Measurements from ENCODE around the gene NEMP2. TPM values are rescaled to one million over a fixed set of nuclear protein-coding genes. Genes with fewer than 3 reads are reported as not detected.
"Not testable (repeated sequence)": the region's sequence is repeated elsewhere in the genome, so short reads cannot be mapped to it uniquely, and the experiment has no call there.

The NEMP2 gene
- total RNA-seq, 1 donor from 2014 or later, result 21.1 TPM

- Mint-ChIP-seq H3K27ac (peak overlapping the region; percentile 95), H3K27me3 (ENCODE audit: low read depth) (no peaks in the 10 kb centered on the region), H3K36me3 (peaks cover 20% of the 10 kb centered on the region), H3K9me3 (peaks cover 19% of the 10 kb centered on the region), H3K4me1 (peaks cover 41% of the 10 kb centered on the region), H3K4me3 (no peak overlapping the region)
- TF ChIP-seq CTCF (IDR thresholded peaks at IDR 0.05; ENCODE audit: unreplicated experiment), result no peak
- DNase-seq (ENCODE audit: low spot score in 2 of 2, unreplicated experiment in 2 of 2), result no peak
These were observed 64.8 kb downstream of the NEMP2 start for GRCh38 chr2:190469771-190470170.

- no peaks in the 10 kb centered on the region for H3K27me3 Mint-ChIP-seq (ENCODE audit: low read depth)
- TF ChIP-seq CTCF (IDR thresholded peaks at IDR 0.05; ENCODE audit: unreplicated experiment), result no peak
- no peak overlapping the region for H3K4me3 Mint-ChIP-seq
- peaks cover 20% of the 10 kb centered on the region for H3K36me3 Mint-ChIP-seq
- peaks cover 19% of the 10 kb centered on the region for H3K9me3 Mint-ChIP-seq
- DNase-seq (ENCODE audit: low spot score in 2 of 2, unreplicated experiment in 2 of 2), result peak; percentile 37 to 80
- peaks cover 41% of the 10 kb centered on the region for H3K4me1 Mint-ChIP-seq
- peak overlapping the region; percentile 90 for H3K27ac Mint-ChIP-seq
These were observed 65.5 kb downstream of the NEMP2 start for GRCh38 chr2:190468814-190469569.

- not testable (repeated sequence) for H3K27me3 Mint-ChIP-seq (ENCODE audit: low read depth); DNase-seq (ENCODE audit: low spot score in 2 of 2, unreplicated experiment in 2 of 2)
- Mint-ChIP-seq H3K9me3 (peaks cover 12% of the 10 kb centered on the region), H3K27ac (peak overlapping the region; percentile 90), H3K4me1 (peaks cover 41% of the 10 kb centered on the region), H3K4me3 (peak overlapping the region; percentile 2), H3K36me3 (peaks cover 15% of the 10 kb centered on the region)
These were observed 66.2 kb downstream of the NEMP2 start for GRCh38 chr2:190468354-190468753.

GRCh38 chr2:190467575-190468083, 66.9 kb downstream of the NEMP2 start:
- Mint-ChIP-seq H3K36me3 (peaks cover 9% of the 10 kb centered on the region), H3K27me3 (ENCODE audit: low read depth) (no peaks in the 10 kb centered on the region), H3K27ac (peak overlapping the region; percentile 90), H3K4me1 (peaks cover 41% of the 10 kb centered on the region), H3K9me3 (peaks cover 7% of the 10 kb centered on the region), H3K4me3 (peak overlapping the region; percentile 2)
- DNase-seq (ENCODE audit: low spot score in 2 of 2, unreplicated experiment in 2 of 2), result no peak
- TF ChIP-seq CTCF (IDR thresholded peaks at IDR 0.05; ENCODE audit: unreplicated experiment), result no peak

DNA sequence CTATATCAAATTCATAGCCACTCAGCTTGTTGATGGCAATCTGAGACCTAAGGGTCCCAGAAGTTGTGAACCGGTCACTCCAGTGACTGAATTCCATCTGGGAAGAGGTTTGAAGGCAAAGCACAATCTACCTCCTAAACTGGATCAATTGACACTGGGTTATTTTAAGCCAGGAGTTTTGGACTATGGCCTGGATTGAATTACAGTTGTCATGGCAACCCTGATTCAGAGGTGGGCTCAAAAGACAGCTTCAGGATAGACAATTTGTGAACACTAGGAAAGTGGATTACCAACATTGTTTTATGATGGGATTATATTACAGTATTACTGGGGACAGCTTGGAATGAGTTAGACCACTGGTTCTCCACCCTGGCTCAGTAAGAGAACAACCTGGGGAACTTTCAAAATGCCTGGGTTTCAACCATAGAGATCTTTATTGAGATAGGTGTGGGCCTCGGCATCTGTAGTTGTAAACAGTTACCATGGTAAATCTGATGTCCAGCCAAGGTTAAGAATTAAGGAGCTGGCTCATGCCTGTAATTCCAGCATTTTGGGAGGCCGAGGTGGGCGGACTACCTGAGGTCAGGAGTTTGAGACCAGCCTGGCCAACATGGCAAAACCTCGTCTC, 67.6 kb downstream of the NEMP2 start:
- Mint-ChIP-seq H3K4me3 (no peak overlapping the region), H3K4me1 (peaks cover 41% of the 10 kb centered on the region), H3K36me3 (peaks cover 2% of the 10 kb centered on the region), H3K27ac (peak overlapping the region; percentile 90), H3K27me3 (ENCODE audit: low read depth) (no peaks in the 10 kb centered on the region), H3K9me3 (no peaks in the 10 kb centered on the region)
- no peak for TF ChIP-seq CTCF (IDR thresholded peaks at IDR 0.05; ENCODE audit: unreplicated experiment)
- DNase-seq (ENCODE audit: low spot score in 2 of 2, unreplicated experiment in 2 of 2), result no peak

- H3K9me3 Mint-ChIP-seq, result no peaks in the 10 kb centered on the region
- H3K36me3 Mint-ChIP-seq, result no peaks in the 10 kb centered on the region
- no peak for DNase-seq (ENCODE audit: low spot score in 2 of 2, unreplicated experiment in 2 of 2)
- no peaks in the 10 kb centered on the region for H3K27me3 Mint-ChIP-seq (ENCODE audit: low read depth)
- no peak overlapping the region for H3K4me3 Mint-ChIP-seq
- TF ChIP-seq CTCF (IDR thresholded peaks at IDR 0.05; ENCODE audit: unreplicated experiment), result no peak
- H3K27ac Mint-ChIP-seq, result no peak overlapping the region
- peaks cover 37% of the 10 kb centered on the region for H3K4me1 Mint-ChIP-seq
These were observed 69.5 kb downstream of the NEMP2 start for GRCh38 chr2:190465060-190465459.
